GM04503 (cell line): Measurements from ENCODE around the gene SYTL3.
"Not testable (repeated sequence)": the region's sequence is repeated elsewhere in the genome, so short reads cannot be mapped to it uniquely, and the experiment has no call there.

Source experiments
- DNase-seq: peaks from one replicate; pipeline ENCODE4 v3.0.0-alpha.2; 2012; ENCODE audit warnings: low read depth

SYTL3 gene

GRCh38 chr6:158642097-158642601 lies 7.7 kb upstream of the SYTL3 start:
- DNase-seq: no peak

GRCh38 chr6:158643836-158644230 lies 6.0 kb upstream of the SYTL3 start:
- no peak for DNase-seq

GRCh38 chr6:158644231-158645063 lies 5.4 kb upstream of the SYTL3 start, which contains the start of gene DYNLT1:
DYNLT1 (minus strand) TSS chr6:158644743; CDS start chr6:158644708, 35 bp downstream.
- DNase-seq: peak; percentile 76

GRCh38 chr6:158645064-158646022 lies 4.5 kb upstream of the SYTL3 start:
- DNase-seq: no peak

- DNase-seq: no peak
Observed at GRCh38 chr6:158646023-158646910, 3.6 kb upstream of the SYTL3 start.

- no peak for DNase-seq
Observed at GRCh38 chr6:158647501-158647900, 2.4 kb upstream of the SYTL3 start.

GRCh38 chr6:158648682-158649131 lies 1.1 kb upstream of the SYTL3 start:
- peak; percentile 92 for DNase-seq

- not testable (repeated sequence) for DNase-seq
Observed at GRCh38 chr6:158651981-158652737, 2.3 kb downstream of the SYTL3 start.

GRCh38 chr6:158653577-158654354 lies 3.9 kb downstream of the SYTL3 start:
- no peak for DNase-seq

GRCh38 chr6:158654498-158654897 lies 4.6 kb downstream of the SYTL3 start:
- DNase-seq: peak; percentile 87

- peak; percentile 84 for DNase-seq
Observed at GRCh38 chr6:158654960-158655489, 5.2 kb downstream of the SYTL3 start.

- no peak for DNase-seq
Observed at GRCh38 chr6:158655569-158656450, 6.0 kb downstream of the SYTL3 start.

GRCh38 chr6:158656986-158657385 lies 7.1 kb downstream of the SYTL3 start:
- DNase-seq: not testable (repeated sequence)

- DNase-seq: no peak
Observed at GRCh38 chr6:158660333-158660754, 10.5 kb downstream of the SYTL3 start.

GRCh38 chr6:158661156-158661685 lies 11.4 kb downstream of the SYTL3 start:
- no peak for DNase-seq

GRCh38 chr6:158662607-158662953 lies 12.7 kb downstream of the SYTL3 start:
- DNase-seq: no peak

GRCh38 chr6:158662954-158663624 lies 13.2 kb downstream of the SYTL3 start:
- DNase-seq: no peak
